SU-DHL-6 (cell line): ENCODE results near the gene PDGFA.

Experiments
- H2AFZ ChIP-seq: fragments of 200-600 bp; sonication (generic); 2 replicates; pipeline ENCODE4 v1.6.1; 2014; ENCODE audit warnings: low read depth, mild to moderate bottlenecking, moderate library complexity, mixed read lengths, antibody characterized with exemption, low read length; ENCODE audit not compliant: severe bottlenecking
- H3F3A ChIP-seq: fragments of 200-600 bp; shearing (Covaris generic); 2 replicates; pipeline ENCODE4 v1.6.0; 2016; ENCODE audit warnings: antibody characterized with exemption, mild to moderate bottlenecking; ENCODE audit not compliant: insufficient read depth
- H3K27ac ChIP-seq: fragments of 200-600 bp; sonication (generic); 2 replicates; pipeline ENCODE4 v1.5.1; 2016; ENCODE audit warnings: low read depth, mild to moderate bottlenecking, low read length, moderate library complexity, mixed read lengths
- H3K27me3 ChIP-seq: fragments of 200-600 bp; sonication (generic), shearing (Covaris generic); 2 replicates; pipeline ENCODE4 v1.6.0; 2014; ENCODE audit warnings: mild to moderate bottlenecking, low read length
- H3K36me3 ChIP-seq: fragments of 200-600 bp; sonication (generic); 2 replicates; pipeline ENCODE4 v1.6.1; 2014; ENCODE audit warnings: mild to moderate bottlenecking, low read length, mixed read lengths
- H3K4me2 ChIP-seq: fragments of 300-600, 200-600 bp; shearing (Covaris generic), sonication (generic); 2 replicates; pipeline ENCODE4 v1.6.0; 2014; ENCODE audit warnings: low read length, low read depth, mild to moderate bottlenecking; ENCODE audit not compliant: poor library complexity, severe bottlenecking
- H3K4me3 ChIP-seq: fragments of 200-600 bp; sonication (generic); 2 replicates; pipeline ENCODE4 v1.5.1; 2014; ENCODE audit warnings: antibody characterized with exemption, low read length, mild to moderate bottlenecking, mixed read lengths; ENCODE audit not compliant: insufficient read depth, poor library complexity, severe bottlenecking
- H3K79me2 ChIP-seq: fragments of 200-600 bp; sonication (generic); 2 replicates; pipeline ENCODE4 v1.6.1; 2014; ENCODE audit warnings: mild to moderate bottlenecking, low read length, moderate library complexity; ENCODE audit not compliant: insufficient read depth
- H3K9ac ChIP-seq: fragments of 200-600 bp; sonication (generic); 2 replicates; pipeline ENCODE4 v1.7.0; 2014; ENCODE audit warnings: mild to moderate bottlenecking, low read length
- H3K9me2 ChIP-seq: fragments of 200-600 bp; sonication (generic); replicated peaks from 2 replicates; pipeline ENCODE4 v1.6.1; 2014; ENCODE audit warnings: low read length; ENCODE audit not compliant: insufficient read depth
- H3K9me3 ChIP-seq: fragments of 200-600 bp; sonication (generic); 2 replicates; pipeline ENCODE4 v1.6.1; 2014; ENCODE audit warnings: low read length, mixed read lengths; ENCODE audit not compliant: insufficient read depth
- H4K20me1 ChIP-seq: fragments of 200-600 bp; sonication (generic); 2 replicates; pipeline ENCODE4 v1.6.1; 2014; ENCODE audit warnings: low read depth, mild to moderate bottlenecking, antibody characterized with exemption, low read length, moderate library complexity, mixed read lengths
- CTCF ChIP-seq: fragments of 200-600 bp; sonication (generic); IDR thresholded peaks from one replicate; pipeline ENCODE4 v1.5.1; 2017; ENCODE audit warnings: antibody characterized with exemption, mild to moderate bottlenecking, low read length, moderate library complexity; ENCODE audit not compliant: insufficient read depth, poor library complexity, severe bottlenecking
- EZH2phosphoT487 ChIP-seq: fragments of 200-600 bp; sonication (generic), shearing (Covaris generic); conservative IDR thresholded peaks from 2 replicates; pipeline ENCODE4 v1.6.1; 2018; ENCODE audit warnings: mild to moderate bottlenecking, antibody characterized with exemption, low read length, moderate library complexity, mixed read lengths

Gene PDGFA

GRCh38 chr7:543501-544337 lies 24.1 kb upstream of the PDGFA start:
- Histone ChIP-seq H3K9me3 (no peaks in the 10 kb centered on the region), H3K27me3 (no peaks in the 10 kb centered on the region), H3K79me2 (no peaks in the 10 kb centered on the region), H3K9me2 (no peaks in the 10 kb centered on the region), H3K4me3 (no peak overlapping the region), H3K9ac (no peak overlapping the region), H3F3A (no peaks in the 10 kb centered on the region), H3K27ac (no peak overlapping the region), H3K4me2 (no peak overlapping the region), H3K36me3 (no peaks in the 10 kb centered on the region), H2AFZ (no peak overlapping the region), H4K20me1 (no peaks in the 10 kb centered on the region; the same call in 1 of the 2 replicates)
- TF ChIP-seq CTCF (no peak), EZH2phosphoT487 (no peak)

- Histone ChIP-seq H3F3A (no peaks in the 10 kb centered on the region), H3K79me2 (no peaks in the 10 kb centered on the region), H3K4me3 (no peak overlapping the region), H3K9me2 (no peaks in the 10 kb centered on the region), H3K9me3 (no peaks in the 10 kb centered on the region), H2AFZ (no peak overlapping the region), H3K4me2 (no peak overlapping the region), H3K36me3 (no peaks in the 10 kb centered on the region), H4K20me1 (no peaks in the 10 kb centered on the region; the same call in 1 of the 2 replicates), H3K9ac (no peak overlapping the region), H3K27me3 (no peaks in the 10 kb centered on the region), H3K27ac (no peak overlapping the region)
- TF ChIP-seq CTCF (no peak), EZH2phosphoT487 (no peak)
These were observed 23.3 kb upstream of the PDGFA start for GRCh38 chr7:542713-543500.

GRCh38 chr7:542131-542712 lies 22.6 kb upstream of the PDGFA start:
- H3K4me2 ChIP-seq = no peak overlapping the region
- no peak overlapping the region for H2AFZ ChIP-seq
- no peaks in the 10 kb centered on the region for H3K9me2 ChIP-seq
- H3K27me3 ChIP-seq = no peaks in the 10 kb centered on the region
- no peaks in the 10 kb centered on the region for H3K36me3 ChIP-seq
- no peak overlapping the region for H3K9ac ChIP-seq
- no peak overlapping the region for H3K4me3 ChIP-seq
- TF ChIP-seq EZH2phosphoT487 (no peak), CTCF (no peak)
- no peak overlapping the region for H3K27ac ChIP-seq
- no peaks in the 10 kb centered on the region for H3K79me2 ChIP-seq
- H4K20me1 ChIP-seq = no peaks in the 10 kb centered on the region; the same call in 1 of the 2 replicates
- no peaks in the 10 kb centered on the region for H3F3A ChIP-seq
- H3K9me3 ChIP-seq = no peaks in the 10 kb centered on the region
